Measurements from ENCODE around the gene MGST3. TPM values are rescaled to one million over a fixed set of nuclear protein-coding genes. Genes with fewer than 3 reads are reported as not detected.

Gene MGST3
- total and polyA plus RNA-seq, 9 donors: 137 to 238 (median 159) TPM

DNA sequence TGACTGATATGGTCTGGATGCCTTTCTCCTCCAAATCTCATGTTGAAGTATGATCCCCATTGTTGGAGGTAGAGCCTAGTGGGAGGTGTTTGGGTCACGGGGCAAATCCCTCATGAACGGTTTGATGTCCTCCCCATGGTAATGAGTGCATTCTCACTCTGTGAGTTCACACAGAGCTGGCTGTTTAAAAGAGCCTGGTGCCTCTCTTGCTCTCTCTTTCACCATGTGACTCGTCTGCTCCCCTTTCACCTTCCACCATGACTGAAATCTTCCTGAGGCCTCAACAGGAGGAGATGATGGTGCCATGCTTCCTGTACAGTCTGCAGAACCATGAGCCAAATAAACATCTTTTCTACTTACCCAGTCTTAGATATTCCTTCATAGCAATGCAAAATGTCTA is 37.1 kb downstream of the MGST3 start:
- H3K27me3 ChIP-seq: no peaks in the 10 kb centered on the region
- no peak overlapping the region for H3K27ac ChIP-seq
- intact Hi-C loops (cut with DNase I): no loop called here
- no peak overlapping the region for H3K4me3 ChIP-seq
- H3K9me3 ChIP-seq: no peaks in the 10 kb centered on the region
- WGBS, 3 donors: 87 to 96% (median 93%) methylated on average over 3 of the region's 3 CpGs
- H3K36me3 ChIP-seq: no peaks in the 10 kb centered on the region
- no peak for DNase-seq
- TF ChIP-seq EP300 (IDR thresholded peaks at IDR 0.05): no peak
- TF ChIP-seq, protein P1, sequence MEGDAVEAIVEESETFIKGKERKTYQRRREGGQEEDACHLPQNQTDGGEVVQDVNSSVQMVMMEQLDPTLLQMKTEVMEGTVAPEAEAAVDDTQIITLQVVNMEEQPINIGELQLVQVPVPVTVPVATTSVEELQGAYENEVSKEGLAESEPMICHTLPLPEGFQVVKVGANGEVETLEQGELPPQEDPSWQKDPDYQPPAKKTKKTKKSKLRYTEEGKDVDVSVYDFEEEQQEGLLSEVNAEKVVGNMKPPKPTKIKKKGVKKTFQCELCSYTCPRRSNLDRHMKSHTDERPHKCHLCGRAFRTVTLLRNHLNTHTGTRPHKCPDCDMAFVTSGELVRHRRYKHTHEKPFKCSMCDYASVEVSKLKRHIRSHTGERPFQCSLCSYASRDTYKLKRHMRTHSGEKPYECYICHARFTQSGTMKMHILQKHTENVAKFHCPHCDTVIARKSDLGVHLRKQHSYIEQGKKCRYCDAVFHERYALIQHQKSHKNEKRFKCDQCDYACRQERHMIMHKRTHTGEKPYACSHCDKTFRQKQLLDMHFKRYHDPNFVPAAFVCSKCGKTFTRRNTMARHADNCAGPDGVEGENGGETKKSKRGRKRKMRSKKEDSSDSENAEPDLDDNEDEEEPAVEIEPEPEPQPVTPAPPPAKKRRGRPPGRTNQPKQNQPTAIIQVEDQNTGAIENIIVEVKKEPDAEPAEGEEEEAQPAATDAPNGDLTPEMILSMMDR (IDR thresholded peaks at IDR 0.05): no peak
- TF ChIP-seq POLR2A (IDR thresholded peaks at IDR 0.05): no peak
- H3K4me1 ChIP-seq (ENCODE audit: insufficient read depth): no peaks in the 10 kb centered on the region

DNA sequence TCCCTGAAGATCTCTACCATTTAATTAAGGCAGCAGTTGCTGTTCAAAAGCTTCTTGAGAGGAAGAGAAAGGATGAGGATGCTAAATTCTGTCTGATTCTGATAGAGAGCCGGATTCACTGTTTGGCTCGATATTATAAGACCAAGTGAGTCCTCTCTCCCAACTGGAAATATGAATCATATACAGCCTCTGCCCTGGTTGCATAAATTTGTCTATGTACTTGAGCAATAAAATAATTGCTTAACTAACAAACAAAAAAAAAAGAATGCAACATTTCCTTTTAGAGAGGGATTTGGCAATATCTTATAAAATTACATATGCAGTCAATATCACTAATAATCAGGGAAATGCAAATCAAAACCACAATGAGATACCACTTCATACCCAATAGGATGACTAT is 40.5 kb downstream of the MGST3 start:
- Histone ChIP-seq H3K27ac (no peak overlapping the region), H3K4me1 (ENCODE audit: insufficient read depth) (no peaks in the 10 kb centered on the region), H3K36me3 (no peaks in the 10 kb centered on the region), H3K27me3 (no peaks in the 10 kb centered on the region), H3K9me3 (no peaks in the 10 kb centered on the region), H3K4me3 (no peak overlapping the region)
- 79 to 95% (median 92%) methylated on average over 2 of the region's 2 CpGs for WGBS, 3 donors
- TF ChIP-seq EP300 (IDR thresholded peaks at IDR 0.05) (no peak), POLR2A (IDR thresholded peaks at IDR 0.05) (no peak)
- TF ChIP-seq, protein P1 (IDR thresholded peaks at IDR 0.05): no peak
- DNase-seq: no peak
- intact Hi-C loops (cut with DNase I): no loop called here

DNA sequence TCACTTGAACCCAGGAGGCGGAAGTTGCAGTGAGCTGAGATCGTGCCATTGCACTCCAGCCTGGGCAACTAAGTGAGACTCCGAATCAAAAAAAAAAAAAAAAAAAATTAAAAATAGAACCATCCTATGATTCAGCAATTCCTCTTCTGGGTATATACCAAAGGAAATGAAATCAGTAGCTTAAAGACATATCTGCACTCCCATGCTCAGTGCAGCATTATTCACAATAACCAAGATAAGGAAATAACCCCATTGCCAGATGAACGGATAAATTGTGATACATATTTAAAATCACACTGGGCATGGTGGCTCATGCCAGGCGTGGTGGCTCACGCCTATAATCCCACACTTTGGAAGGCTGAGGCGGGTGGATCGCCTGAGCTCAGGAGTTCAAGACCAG is 43.6 kb downstream of the MGST3 start:
- intact Hi-C loops (cut with DNase I): no loop called here
- no peaks in the 10 kb centered on the region for H3K9me3 ChIP-seq
- H3K27ac ChIP-seq: no peak overlapping the region
- H3K36me3 ChIP-seq: no peaks in the 10 kb centered on the region
- H3K4me1 ChIP-seq (ENCODE audit: insufficient read depth): no peaks in the 10 kb centered on the region
- no peak overlapping the region for H3K4me3 ChIP-seq
- H3K27me3 ChIP-seq: no peaks in the 10 kb centered on the region
- no peak for TF ChIP-seq EP300 (IDR thresholded peaks at IDR 0.05)
- TF ChIP-seq, protein P1 (IDR thresholded peaks at IDR 0.05): no peak
- TF ChIP-seq POLR2A (IDR thresholded peaks at IDR 0.05): no peak
- 91 to 94% (median 92%) methylated on average over 8 of the region's 8 CpGs for WGBS, 3 donors
- DNase-seq: no peak

DNA sequence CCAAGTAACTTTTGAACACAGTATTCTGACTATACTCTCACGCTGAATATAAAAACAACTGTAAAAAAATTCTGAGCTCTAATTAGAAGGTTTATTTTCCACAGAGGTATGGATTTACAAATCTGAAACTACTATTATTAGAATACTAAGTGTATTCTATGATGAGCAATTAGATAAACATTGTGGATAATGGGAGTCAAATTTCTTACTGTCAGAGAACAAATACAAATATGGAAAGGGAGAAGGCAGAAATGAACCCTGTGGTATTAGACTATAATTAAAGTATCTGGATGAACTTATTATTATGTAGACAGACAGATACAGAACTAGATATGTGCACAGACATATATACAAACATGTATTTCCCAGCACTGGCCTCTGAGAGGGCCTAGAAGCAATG is 44.8 kb downstream of the MGST3 start:
- intact Hi-C loops (cut with DNase I): no loop called here
- no peaks in the 10 kb centered on the region for H3K36me3 ChIP-seq
- no peaks in the 10 kb centered on the region for H3K27me3 ChIP-seq
- DNase-seq: no peak
- no peak overlapping the region for H3K4me3 ChIP-seq
- TF ChIP-seq EP300 (IDR thresholded peaks at IDR 0.05) (no peak), POLR2A (IDR thresholded peaks at IDR 0.05) (no peak)
- TF ChIP-seq, protein P1 (IDR thresholded peaks at IDR 0.05): no peak
- no peaks in the 10 kb centered on the region for H3K9me3 ChIP-seq
- no peaks in the 10 kb centered on the region for H3K4me1 ChIP-seq (ENCODE audit: insufficient read depth)
- WGBS, 3 donors: 93 to 98% (median 97%) methylated on average over 1 of the region's 1 CpG
- no peak overlapping the region for H3K27ac ChIP-seq

DNA sequence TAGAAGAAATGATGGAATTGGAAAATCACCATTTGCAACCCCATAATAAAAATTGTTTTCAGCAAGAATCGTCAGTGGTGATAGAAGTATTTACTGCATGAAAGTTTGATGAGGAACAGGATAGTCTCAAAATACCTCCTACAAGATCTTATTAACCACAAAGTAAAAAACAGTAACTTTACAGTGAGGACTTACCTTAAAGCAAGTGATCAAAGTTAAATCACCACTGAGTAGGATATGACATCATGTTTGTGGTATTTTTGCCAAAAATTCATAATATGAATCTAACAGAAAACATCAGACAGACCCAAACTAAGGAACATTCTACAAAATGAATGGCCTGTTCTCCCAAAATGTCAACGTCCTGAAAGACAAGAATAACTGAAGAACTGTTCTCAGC is 47.5 kb downstream of the MGST3 start:
- H3K27me3 ChIP-seq: no peaks in the 10 kb centered on the region
- no peaks in the 10 kb centered on the region for H3K36me3 ChIP-seq
- no peak for TF ChIP-seq POLR2A (IDR thresholded peaks at IDR 0.05)
- TF ChIP-seq, protein P1 (IDR thresholded peaks at IDR 0.05): no peak
- no peak for TF ChIP-seq EP300 (IDR thresholded peaks at IDR 0.05)
- H3K4me3 ChIP-seq: no peak overlapping the region
- H3K27ac ChIP-seq: no peak overlapping the region
- no peak for DNase-seq
- 0 to 40% (median 32%) methylated on average over 2 of the region's 2 CpGs for WGBS, 3 donors
- no peaks in the 10 kb centered on the region for H3K4me1 ChIP-seq (ENCODE audit: insufficient read depth)
- no peaks in the 10 kb centered on the region for H3K9me3 ChIP-seq
- intact Hi-C loops (cut with DNase I): no loop called here

Measured in ovary (tissue), 9 donors.